Measurements from ENCODE around the gene PRND.

DNA sequence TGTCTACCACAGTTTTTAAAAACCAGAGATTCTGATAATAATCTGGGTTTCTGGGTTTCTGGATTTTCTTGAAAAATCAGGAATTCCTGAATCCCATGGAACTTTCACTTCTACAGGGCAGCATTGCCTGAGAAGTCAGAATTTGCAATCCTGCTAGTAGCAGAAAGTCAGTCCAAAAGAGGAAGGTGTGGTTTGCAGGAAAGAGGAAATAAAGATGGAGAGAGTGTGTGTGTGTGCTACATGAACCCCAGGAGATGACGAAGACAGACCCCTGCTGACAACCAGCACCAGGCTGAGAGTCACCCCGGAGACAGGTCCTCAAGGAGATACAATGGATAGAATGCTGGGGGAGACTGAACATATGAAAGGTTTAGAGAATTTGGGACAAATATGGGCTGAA is 44.9 kb downstream of the PRND start:
- TF ChIP-seq, protein P1, sequence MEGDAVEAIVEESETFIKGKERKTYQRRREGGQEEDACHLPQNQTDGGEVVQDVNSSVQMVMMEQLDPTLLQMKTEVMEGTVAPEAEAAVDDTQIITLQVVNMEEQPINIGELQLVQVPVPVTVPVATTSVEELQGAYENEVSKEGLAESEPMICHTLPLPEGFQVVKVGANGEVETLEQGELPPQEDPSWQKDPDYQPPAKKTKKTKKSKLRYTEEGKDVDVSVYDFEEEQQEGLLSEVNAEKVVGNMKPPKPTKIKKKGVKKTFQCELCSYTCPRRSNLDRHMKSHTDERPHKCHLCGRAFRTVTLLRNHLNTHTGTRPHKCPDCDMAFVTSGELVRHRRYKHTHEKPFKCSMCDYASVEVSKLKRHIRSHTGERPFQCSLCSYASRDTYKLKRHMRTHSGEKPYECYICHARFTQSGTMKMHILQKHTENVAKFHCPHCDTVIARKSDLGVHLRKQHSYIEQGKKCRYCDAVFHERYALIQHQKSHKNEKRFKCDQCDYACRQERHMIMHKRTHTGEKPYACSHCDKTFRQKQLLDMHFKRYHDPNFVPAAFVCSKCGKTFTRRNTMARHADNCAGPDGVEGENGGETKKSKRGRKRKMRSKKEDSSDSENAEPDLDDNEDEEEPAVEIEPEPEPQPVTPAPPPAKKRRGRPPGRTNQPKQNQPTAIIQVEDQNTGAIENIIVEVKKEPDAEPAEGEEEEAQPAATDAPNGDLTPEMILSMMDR (conservative IDR thresholded peaks at IDR 0.05 in 1 of 2, IDR thresholded peaks at IDR 0.05 in 1 of 2; ENCODE audit: low read depth in 1 of 2, low read length in 2 of 2), result no peak
- no peak for TF ChIP-seq EZH2 (IDR thresholded peaks at IDR 0.05; ENCODE audit: low read length, missing control alignments)
